Measurements from ENCODE around the gene A4GNT. TPM values are rescaled to one million over a fixed set of nuclear protein-coding genes. Genes with fewer than 3 reads are reported as not detected.

The A4GNT gene
- total and polyA plus RNA-seq, 4 experiments from 2014 or later = not detected

- intact Hi-C loops (cut with micrococcal nuclease) = no loop called here
- CTCF ChIA-PET (ENCODE audit: partially characterized antibody) = interaction anchor here (0.7 to 1.0 kb wide), 2 partner anchors 34 to 39 kb away, joined by 3 read pairs; no protein-coding TSS in a partner anchor
- no peak overlapping the region for H3K4me3 ChIP-seq (ENCODE audit: low read length in 2 of 2)
- peaks cover 15% of the 10 kb centered on the region for H3K4me1 ChIP-seq (ENCODE audit: insufficient read depth, low read length)
- no peak for DNase-seq
- H3K4me3 Mint-ChIP-seq = no peak overlapping the region
- peaks cover 5 to 8% of the 10 kb centered on the region in 2 donors for H3K27me3 Mint-ChIP-seq
- POLR2A ChIA-PET (ENCODE audit: partially characterized antibody) = no interaction called here
- no peaks in the 10 kb centered on the region for H3K36me3 ChIP-seq (ENCODE audit: insufficient read depth, low read length)
- H3K27ac ChIP-seq (ENCODE audit: low read depth, low read length) = no peak overlapping the region
- no peaks in the 10 kb centered on the region for H3K27me3 ChIP-seq (ENCODE audit: insufficient read depth, low read length)
- no peaks in the 10 kb centered on the region for H3K36me3 Mint-ChIP-seq
- H3K9me3 Mint-ChIP-seq = no peaks in the 10 kb centered on the region
- H3K27ac Mint-ChIP-seq = no peak overlapping the region
- H3K9me3 ChIP-seq (ENCODE audit: control insufficient read depth in 1 of 2, low read length in 2 of 2) = no peaks in the 10 kb centered on the region
- H3K4me1 Mint-ChIP-seq = peaks cover 2 to 26% (median 14%) of the 10 kb centered on the region in 4 donors
These were observed 53.3 kb downstream of the A4GNT start for GRCh38 chr3:138078901-138079344.

GRCh38 chr3:138078096-138078495 is 54.1 kb downstream of the A4GNT start:
- Histone ChIP-seq H3K4me1 (ENCODE audit: insufficient read depth, low read length) (peaks cover 10% of the 10 kb centered on the region), H3K4me3 (ENCODE audit: low read length in 2 of 2) (no peak overlapping the region), H3K9me3 (ENCODE audit: control insufficient read depth in 1 of 2, low read length in 2 of 2) (no peaks in the 10 kb centered on the region), H3K36me3 (ENCODE audit: insufficient read depth, low read length) (no peaks in the 10 kb centered on the region), H3K27ac (ENCODE audit: low read depth, low read length) (no peak overlapping the region), H3K27me3 (ENCODE audit: insufficient read depth, low read length) (no peaks in the 10 kb centered on the region)
- DNase-seq = no peak
- intact Hi-C loops (cut with micrococcal nuclease) = no loop called here
- CTCF ChIA-PET (ENCODE audit: partially characterized antibody) = interaction anchor here (0.7 to 1.0 kb wide), 2 partner anchors 35 to 40 kb away, joined by 3 read pairs; no protein-coding TSS in a partner anchor
- Mint-ChIP-seq H3K27me3 (peaks cover 8 to 10% of the 10 kb centered on the region in 2 donors), H3K9me3 (no peaks in the 10 kb centered on the region), H3K4me3 (no peak overlapping the region), H3K27ac (no peak overlapping the region), H3K4me1 (peaks cover 2 to 19% (median 12%) of the 10 kb centered on the region in 4 donors), H3K36me3 (no peaks in the 10 kb centered on the region)
- POLR2A ChIA-PET (ENCODE audit: partially characterized antibody) = no interaction called here

Other genes with a start within 250 kb of the A4GNT start
- not detected for gene CLDN18, start 122.2 kb downstream of the A4GNT start, total RNA-seq
- gene CLDN18, start 122.2 kb downstream of the A4GNT start, polyA plus RNA-seq = not detected
- not detected for gene DZIP1L, start 16.8 kb downstream of the A4GNT start, total RNA-seq
- not detected for gene DZIP1L, start 16.8 kb downstream of the A4GNT start, polyA plus RNA-seq
- 10 to 100 TPM; 34.2 to 36.2 TPM for gene DBR1, start 42.5 kb upstream of the A4GNT start, total RNA-seq
- gene DBR1, start 42.5 kb upstream of the A4GNT start, polyA plus RNA-seq = 10 to 100 TPM; 14.8 to 16.5 TPM
- gene ARMC8, start 54.9 kb upstream of the A4GNT start, total RNA-seq = 10 to 100 TPM; 71.0 to 72.6 TPM
- 10 to 100 TPM; 52.0 to 53.4 TPM for gene ARMC8, start 54.9 kb upstream of the A4GNT start, polyA plus RNA-seq
- gene NME9, start 197.5 kb upstream of the A4GNT start, total RNA-seq = 1 to 10 TPM; 1.0 to 1.4 TPM
- gene NME9, start 197.5 kb upstream of the A4GNT start, polyA plus RNA-seq = 1 to 10 TPM in 1 of 2 donors, under 1 TPM in 1; 0.80 to 1.1 TPM
- gene MRAS, start 216.2 kb upstream of the A4GNT start, total RNA-seq = 1 to 10 TPM; 1.3 to 2.0 TPM
- not detected for gene MRAS, start 216.2 kb upstream of the A4GNT start, polyA plus RNA-seq

All from CD4-positive, alpha-beta memory T cell (primary cell).